C4-2B (cell line): ENCODE results near the gene ADCY9.

ENCODE experiments used
- H3K27ac ChIP-seq: fragments of 450-650 bp; 2 replicates; pipeline ENCODE4 v1.5.1; 2017
- CTCF ChIP-seq: fragments of 450-650 bp; conservative IDR thresholded peaks from 2 replicates; pipeline ENCODE4 v1.5.1; 2017; ENCODE audit warnings: mild to moderate bottlenecking
- ZFX ChIP-seq: fragments of 450-650 bp; IDR thresholded peaks from 2 replicates; pipeline ENCODE4 v1.6.1; 2017

ADCY9 gene

DNA sequence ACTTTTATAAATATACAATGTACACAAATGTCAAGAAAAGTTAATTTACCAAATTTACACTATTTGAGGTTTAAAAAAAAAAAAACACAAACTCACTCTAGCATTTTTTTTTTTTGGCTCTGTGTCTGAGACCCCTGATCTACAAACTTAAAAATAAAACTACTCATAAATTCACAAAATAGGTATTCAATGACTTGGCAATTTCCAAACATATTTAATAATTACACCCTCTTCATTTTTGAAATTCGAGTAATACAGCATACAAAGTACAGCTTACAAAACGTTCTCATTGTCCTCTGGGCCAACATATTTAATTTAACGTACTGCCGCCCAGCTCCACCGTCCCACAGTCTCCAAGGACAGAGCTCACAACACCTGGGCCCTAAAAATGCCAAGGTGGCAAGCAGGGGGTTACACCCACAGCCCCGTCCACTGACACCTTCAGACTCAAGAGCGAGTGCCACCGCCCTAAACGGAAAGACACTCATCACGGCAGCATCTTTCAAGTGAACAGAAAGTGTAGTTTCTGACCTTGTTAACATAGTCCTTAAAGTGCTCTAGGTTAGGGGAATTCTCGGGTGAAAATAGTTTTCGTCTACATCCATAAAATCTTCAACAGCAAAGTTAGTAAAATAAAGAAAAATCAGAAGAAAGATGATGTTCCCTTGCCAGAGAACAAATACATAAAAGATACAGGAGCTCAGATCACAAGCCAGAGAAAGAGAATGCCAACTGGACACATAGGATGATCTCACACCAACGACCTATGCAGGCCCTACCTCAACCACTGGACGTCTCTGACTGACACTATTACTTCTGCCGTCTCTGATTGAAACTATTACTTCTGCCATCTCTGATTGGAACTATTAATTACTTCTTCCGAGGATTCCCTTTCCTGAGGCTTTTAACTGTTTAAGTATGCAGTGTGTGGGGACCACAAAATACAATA lies 4.2 kb downstream of the ADCY9 start:
- TF ChIP-seq CTCF, result no peak
- TF ChIP-seq ZFX, result no peak
- no peak overlapping the region for H3K27ac ChIP-seq

GRCh38 chr16:4110680-4111079 lies 5.6 kb downstream of the ADCY9 start:
- no peak overlapping the region for H3K27ac ChIP-seq
- no peak for TF ChIP-seq CTCF
- no peak for TF ChIP-seq ZFX

GRCh38 chr16:4110065-4110464 lies 6.2 kb downstream of the ADCY9 start:
- TF ChIP-seq CTCF (no peak), ZFX (no peak)
- H3K27ac ChIP-seq, result no peak overlapping the region

DNA sequence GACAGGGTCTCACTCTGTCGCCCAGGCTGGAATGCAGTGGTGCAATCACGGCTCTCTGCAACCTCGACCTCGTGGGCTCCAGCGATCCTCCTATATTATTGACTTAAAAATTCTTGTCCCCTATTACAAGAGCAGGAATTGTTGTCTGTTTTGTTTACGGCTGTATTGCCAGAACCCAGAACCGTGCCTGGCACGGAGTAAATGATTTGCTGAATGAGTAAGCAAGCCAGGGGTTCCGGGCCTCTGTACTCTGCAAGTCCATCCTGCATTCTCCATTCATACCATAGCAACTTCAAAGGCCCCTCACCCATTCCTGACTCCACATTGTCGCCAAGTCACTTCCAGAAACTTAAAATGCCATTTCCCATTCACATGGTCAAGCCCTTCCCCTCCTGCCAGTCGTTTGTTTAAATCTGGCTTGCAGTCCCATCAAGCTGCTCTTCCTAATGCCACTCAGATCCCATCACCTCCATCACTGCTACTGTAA lies 6.9 kb downstream of the ADCY9 start:
- TF ChIP-seq ZFX (no peak), CTCF (no peak)
- H3K27ac ChIP-seq, result no peak overlapping the region

DNA sequence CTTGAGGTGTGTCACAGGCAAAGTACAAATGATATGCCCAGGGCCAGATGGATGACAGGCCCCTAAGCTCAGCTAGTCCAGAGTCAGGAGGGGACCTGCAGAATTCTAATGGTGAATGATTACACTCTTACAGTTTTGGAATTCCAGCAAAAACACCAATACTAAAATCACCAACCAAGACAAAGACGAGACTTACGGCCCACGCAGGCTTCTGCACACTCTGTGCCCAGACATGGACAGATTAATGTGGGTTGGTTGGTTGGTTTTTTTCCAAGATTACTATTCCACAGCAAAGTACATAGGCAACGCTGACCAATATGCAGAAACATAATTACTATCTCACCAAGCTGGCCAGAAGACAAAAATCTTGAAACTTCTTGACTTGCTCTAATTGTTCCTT lies 9.7 kb downstream of the ADCY9 start:
- no peak for TF ChIP-seq ZFX
- TF ChIP-seq CTCF, result no peak
- H3K27ac ChIP-seq, result no peak overlapping the region

DNA sequence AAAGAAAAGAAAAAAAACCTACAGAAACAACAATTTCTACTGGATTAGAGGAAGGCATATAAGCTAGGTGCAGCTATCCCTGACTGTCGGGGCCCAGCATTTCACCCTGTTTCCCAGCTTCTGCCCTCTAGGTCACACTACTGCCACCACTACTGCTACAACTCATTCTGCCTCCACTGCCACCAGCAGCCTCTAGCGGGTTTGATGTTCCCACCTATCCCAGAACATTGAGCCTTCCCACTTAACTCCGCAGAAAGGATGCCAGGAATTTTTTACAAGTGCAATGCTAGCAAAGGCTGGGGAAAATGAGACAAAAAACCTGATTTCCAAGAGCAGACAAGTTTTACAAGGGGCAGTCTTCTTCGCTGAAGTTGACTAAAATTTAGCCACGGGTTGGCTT lies 10.4 kb downstream of the ADCY9 start:
- no peak overlapping the region for H3K27ac ChIP-seq
- no peak for TF ChIP-seq ZFX
- TF ChIP-seq CTCF, result no peak

- no peak overlapping the region for H3K27ac ChIP-seq
- TF ChIP-seq CTCF (no peak), ZFX (no peak)
Observed at GRCh38 chr16:4103745-4104144, 12.5 kb downstream of the ADCY9 start.
